Omental fat pad (tissue), 4 donors: ENCODE measurements around the gene WDFY4. TPM values are rescaled to one million over a fixed set of nuclear protein-coding genes. Genes with fewer than 3 reads are reported as not detected.

Experiments
- ATAC-seq: fragments of 150-250 bp; one replicate; pipeline ENCODE4 v1.9.1; 2016; ENCODE audit warnings: mild to moderate bottlenecking, moderate library complexity; ENCODE audit not compliant: low FRiP score
- DNase-seq: peaks from one replicate; pipeline ENCODE4 v3.0.0-alpha.2; 2019; ENCODE audit warnings: low spot score
- total RNA-seq, 4 donors: library from RNA; depleted of rRNA; stranded (reverse); fragments of >200 nt; gene quantifications; one replicate each; pipeline ENCODE4 v1.1.0, GENCODE V29; 2016
- TF ChIP-seq, protein P1 (sequence below), 3 donors: fragments of 450-650 bp; IDR thresholded peaks; one replicate each; pipeline ENCODE4 v1.5.1; 2016 to 2017; ENCODE audit warnings: antibody characterized with exemption in 3 of 3, mild to moderate bottlenecking in 3 of 3, moderate library complexity in 2 of 3

Gene WDFY4
- total RNA-seq, 4 donors from 2014 or later: 6.8 to 21.4 (median 10.5) TPM

DNA sequence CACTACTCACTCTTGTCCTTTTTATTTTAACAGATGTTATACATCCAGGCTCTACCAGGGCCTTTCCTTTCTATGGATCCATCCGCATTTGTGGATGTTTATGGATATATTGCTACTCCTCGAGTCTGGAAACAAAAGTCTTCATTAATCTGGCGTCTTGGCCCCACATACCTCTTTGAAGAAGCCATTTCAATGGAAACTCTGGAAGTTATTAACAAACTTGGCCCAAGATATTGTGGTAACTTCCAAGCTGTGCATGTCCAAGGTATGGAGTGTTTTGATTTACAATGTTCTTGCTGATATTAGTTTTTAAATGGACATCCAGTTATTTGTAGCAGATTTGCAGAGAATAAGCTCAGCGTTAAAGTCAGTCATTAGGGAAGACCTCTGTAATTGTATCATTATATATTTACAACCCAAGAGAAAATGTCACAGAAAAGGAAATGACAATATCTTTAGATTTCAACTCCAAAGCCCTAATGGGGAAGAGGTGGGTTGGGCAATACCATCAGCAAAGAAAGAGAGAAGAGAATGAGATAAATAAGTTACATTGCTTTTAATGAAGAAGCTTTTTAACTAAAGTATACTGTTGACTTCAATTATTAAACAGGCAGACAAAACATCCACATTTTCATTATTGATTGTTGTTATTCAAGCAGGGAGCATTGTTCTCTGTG, 102.1 kb downstream of the WDFY4 start:
- TF ChIP-seq, protein P1, sequence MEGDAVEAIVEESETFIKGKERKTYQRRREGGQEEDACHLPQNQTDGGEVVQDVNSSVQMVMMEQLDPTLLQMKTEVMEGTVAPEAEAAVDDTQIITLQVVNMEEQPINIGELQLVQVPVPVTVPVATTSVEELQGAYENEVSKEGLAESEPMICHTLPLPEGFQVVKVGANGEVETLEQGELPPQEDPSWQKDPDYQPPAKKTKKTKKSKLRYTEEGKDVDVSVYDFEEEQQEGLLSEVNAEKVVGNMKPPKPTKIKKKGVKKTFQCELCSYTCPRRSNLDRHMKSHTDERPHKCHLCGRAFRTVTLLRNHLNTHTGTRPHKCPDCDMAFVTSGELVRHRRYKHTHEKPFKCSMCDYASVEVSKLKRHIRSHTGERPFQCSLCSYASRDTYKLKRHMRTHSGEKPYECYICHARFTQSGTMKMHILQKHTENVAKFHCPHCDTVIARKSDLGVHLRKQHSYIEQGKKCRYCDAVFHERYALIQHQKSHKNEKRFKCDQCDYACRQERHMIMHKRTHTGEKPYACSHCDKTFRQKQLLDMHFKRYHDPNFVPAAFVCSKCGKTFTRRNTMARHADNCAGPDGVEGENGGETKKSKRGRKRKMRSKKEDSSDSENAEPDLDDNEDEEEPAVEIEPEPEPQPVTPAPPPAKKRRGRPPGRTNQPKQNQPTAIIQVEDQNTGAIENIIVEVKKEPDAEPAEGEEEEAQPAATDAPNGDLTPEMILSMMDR (IDR thresholded peaks at IDR 0.05): no peak
- DNase-seq (no peak), ATAC-seq (no peak)

DNA sequence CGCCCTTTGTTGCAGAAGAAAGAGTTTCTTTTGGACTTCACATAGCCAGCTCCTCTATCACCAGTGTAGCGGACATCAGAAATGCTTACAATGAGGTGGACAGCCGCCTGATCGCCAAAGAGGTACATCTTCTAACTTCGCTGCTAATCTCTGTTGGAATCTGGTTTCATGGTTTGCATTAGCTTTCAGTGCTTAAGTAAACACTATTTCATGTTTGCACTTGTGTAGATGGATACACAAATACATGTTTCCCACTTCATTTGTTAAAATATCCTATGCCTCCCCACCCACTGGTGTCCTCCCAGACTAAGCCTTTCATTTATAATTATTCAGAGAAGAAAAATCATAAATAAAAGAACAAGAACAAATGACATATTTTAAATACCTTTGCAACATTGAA, 103.9 kb downstream of the WDFY4 start:
- TF ChIP-seq, protein P1 (IDR thresholded peaks at IDR 0.05): no peak
- DNase-seq: no peak
- ATAC-seq: no peak

DNA sequence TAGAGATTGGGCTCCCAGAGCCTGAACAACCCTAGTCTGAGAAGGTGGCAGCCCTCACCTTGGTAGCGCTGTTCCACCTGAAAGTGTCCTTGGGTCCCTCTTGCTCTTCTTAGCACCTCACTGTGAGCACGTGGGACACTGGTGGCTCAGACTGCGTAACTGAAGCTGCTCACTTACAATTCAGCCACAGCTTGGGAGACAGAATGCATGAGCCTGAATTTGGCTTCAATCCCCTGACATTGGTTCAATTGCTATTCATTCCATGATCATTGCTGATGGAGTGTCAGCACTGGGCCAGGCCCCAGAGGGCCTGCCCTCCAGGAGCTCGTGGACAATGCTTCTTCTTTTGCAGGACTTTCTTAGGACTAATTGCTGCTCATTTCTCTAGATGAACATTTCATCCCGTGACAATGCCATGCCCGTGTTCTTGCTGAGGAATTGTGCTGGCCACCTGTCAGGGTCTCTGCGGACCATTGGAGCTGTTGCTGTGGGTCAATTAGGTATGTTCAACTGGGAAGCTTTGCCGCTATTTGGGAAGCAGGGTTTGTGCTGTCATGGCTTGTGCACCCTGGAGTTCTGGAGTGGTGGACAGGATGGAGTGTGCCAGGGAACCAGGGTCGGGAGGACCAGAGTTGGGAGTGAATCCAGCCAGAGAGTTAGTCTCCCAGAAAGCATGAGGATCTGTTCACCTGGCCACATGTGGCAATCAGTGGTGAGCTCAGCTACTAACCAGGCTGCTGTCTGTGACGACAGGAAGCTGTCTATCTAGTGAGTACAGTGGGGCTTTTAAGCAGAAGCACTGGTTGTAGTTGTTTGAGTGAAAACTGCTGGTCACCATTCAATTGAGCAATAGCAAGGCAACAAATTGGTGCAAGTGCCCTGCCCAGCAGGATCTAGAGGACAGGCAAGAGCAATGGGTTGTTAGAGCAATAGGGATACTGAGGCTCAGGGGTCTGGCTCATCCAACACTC, 105.1 kb downstream of the WDFY4 start:
- TF ChIP-seq, protein P1 (IDR thresholded peaks at IDR 0.05): no peak
- ATAC-seq (no peak), DNase-seq (no peak)

DNA sequence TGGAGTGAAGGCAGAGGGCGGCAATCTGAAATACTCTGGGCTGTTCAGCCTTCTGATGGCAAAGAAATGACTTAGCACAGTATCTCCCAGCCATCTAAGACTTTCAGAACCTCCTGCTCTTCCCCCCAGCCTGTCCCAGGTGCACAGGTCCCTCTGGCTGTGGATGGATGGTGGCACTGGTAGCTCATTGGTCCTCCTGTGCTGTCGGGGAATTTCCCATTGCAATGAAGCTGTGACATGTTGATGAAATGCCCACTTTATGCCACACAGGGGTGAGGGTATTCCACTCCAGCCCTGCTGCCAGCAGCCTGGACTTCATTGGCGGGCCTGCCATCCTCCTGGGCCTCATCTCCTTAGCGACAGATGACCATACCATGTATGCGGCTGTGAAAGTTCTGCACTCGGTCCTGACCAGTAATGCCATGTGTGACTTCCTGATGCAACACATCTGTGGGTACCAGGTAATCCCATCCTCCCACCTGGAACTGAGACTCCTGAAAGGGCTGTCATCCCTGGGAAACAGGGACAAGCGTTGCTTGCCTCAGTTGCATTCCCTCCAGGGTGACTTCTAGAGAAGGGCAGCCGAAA, 105.9 kb downstream of the WDFY4 start:
- ATAC-seq (no peak), DNase-seq (no peak)
- TF ChIP-seq, protein P1 (IDR thresholded peaks at IDR 0.05): no peak

DNA sequence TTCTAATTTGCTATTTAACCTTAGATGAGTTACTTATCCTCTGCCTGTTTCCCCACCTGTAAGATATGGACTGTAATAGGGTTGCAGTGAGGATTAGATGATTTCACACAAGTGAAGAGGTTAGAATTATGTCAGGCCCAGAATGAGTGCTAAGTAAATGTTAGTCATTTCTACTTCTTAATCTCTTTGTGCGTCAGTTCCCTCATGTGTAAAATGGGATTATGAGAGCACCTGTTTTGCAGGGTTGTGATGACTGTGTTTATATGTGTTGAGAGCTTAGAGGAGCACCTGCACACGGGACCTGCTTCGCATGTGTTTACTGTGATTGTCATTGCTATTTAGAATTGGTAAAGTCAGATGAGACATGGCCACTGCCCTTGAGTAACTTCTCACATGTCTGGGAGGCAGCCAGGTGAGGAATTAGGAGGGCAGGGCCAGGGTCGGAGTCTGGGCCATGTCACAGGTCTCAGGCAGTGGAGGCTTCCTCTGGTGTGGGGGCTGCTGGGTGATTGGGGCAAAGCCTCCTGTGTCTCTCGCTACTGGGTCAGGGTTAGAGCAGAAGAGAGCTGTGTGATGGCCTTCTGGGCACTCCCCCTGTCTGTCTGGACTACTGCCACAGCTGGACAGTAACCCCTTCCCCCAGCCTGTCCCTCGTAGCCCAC, 106.7 kb downstream of the WDFY4 start:
- TF ChIP-seq, protein P1 (IDR thresholded peaks at IDR 0.05): no peak
- ATAC-seq (no peak), DNase-seq (no peak)

DNA sequence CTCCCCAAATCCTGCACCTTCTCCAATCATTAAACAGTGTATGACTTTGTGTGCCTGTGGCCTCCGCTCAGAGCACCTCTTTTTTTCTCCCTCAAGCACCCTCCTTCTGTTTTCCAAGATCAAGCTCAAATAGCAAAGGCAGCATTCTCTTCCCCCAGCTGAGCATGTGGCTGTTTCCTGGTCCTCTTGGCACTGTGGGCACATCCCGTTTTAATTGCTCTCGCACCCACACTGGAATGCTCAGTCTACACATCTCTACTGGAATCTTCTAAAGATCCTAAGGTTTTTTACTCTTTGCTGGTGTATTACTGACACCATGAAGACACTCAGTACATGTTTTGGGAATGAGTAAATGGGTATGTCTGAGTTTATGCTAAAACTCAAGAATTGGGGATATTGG, 107.4 kb downstream of the WDFY4 start:
- TF ChIP-seq, protein P1 (IDR thresholded peaks at IDR 0.05): no peak
- no peak for ATAC-seq
- DNase-seq: no peak
